ENCODE measurements around the gene CRACDL.

The CRACDL gene

GRCh38 chr2:98825404-98825803, 110.6 kb downstream of the CRACDL start:
- TF ChIP-seq GLIS3 (CRISPR knock-in tag; IDR thresholded peaks at IDR 0.05): no peak
- no peak for TF ChIP-seq ZC3H10 (CRISPR knock-in tag; IDR thresholded peaks at IDR 0.05)
- no peak for TF ChIP-seq OSR1 (CRISPR knock-in tag; IDR thresholded peaks at IDR 0.05)
- TF ChIP-seq TSHZ2 (CRISPR knock-in tag; IDR thresholded peaks at IDR 0.05): no peak
- TF ChIP-seq CSDC2 (CRISPR knock-in tag; IDR thresholded peaks at IDR 0.05): no peak
- no peak for TF ChIP-seq SNAI2 (CRISPR knock-in tag; IDR thresholded peaks at IDR 0.05)
- no peak for ATAC-seq

- no peak for TF ChIP-seq PPARA (CRISPR knock-in tag; IDR thresholded peaks at IDR 0.05; ENCODE audit: borderline replicate concordance)
- no peak for TF ChIP-seq BACH2 (CRISPR knock-in tag; IDR thresholded peaks at IDR 0.05; ENCODE audit: borderline replicate concordance)
- no peak for TF ChIP-seq TOX (CRISPR knock-in tag; IDR thresholded peaks at IDR 0.05; ENCODE audit: borderline replicate concordance)
- no peak for TF ChIP-seq OSR1 (CRISPR knock-in tag; IDR thresholded peaks at IDR 0.05)
- TF ChIP-seq POU6F1 (CRISPR knock-in tag; IDR thresholded peaks at IDR 0.05; ENCODE audit: borderline replicate concordance, low read depth): no peak
- no peak for TF ChIP-seq ISL1 (CRISPR knock-in tag; IDR thresholded peaks at IDR 0.05)
- ATAC-seq: no peak
Measured at GRCh38 chr2:98825020-98825350, 111.0 kb downstream of the CRACDL start.

GRCh38 chr2:98824256-98825019, 111.6 kb downstream of the CRACDL start:
- TF ChIP-seq BACH2 (CRISPR knock-in tag; IDR thresholded peaks at IDR 0.05; ENCODE audit: borderline replicate concordance) (no peak), ESRRG (CRISPR knock-in tag; IDR thresholded peaks at IDR 0.05) (no peak), ZFP30 (CRISPR knock-in tag; IDR thresholded peaks at IDR 0.05) (no peak)
- no peak for ATAC-seq

- ATAC-seq: no peak
- TF ChIP-seq TOX (CRISPR knock-in tag; IDR thresholded peaks at IDR 0.05; ENCODE audit: borderline replicate concordance) (no peak), ZNF70 (CRISPR knock-in tag; IDR thresholded peaks at IDR 0.05) (no peak), CREB5 (CRISPR knock-in tag; IDR thresholded peaks at IDR 0.05; ENCODE audit: low read depth) (no peak), ZFP30 (CRISPR knock-in tag; IDR thresholded peaks at IDR 0.05) (no peak), TCF4 (CRISPR knock-in tag; IDR thresholded peaks at IDR 0.05; ENCODE audit: borderline replicate concordance) (no peak), PATZ1 (CRISPR knock-in tag; IDR thresholded peaks at IDR 0.05; ENCODE audit: borderline replicate concordance) (no peak), ZNF565 (CRISPR knock-in tag; conservative IDR thresholded peaks at IDR 0.05; ENCODE audit: low read depth) (no peak), ZC3H10 (CRISPR knock-in tag; IDR thresholded peaks at IDR 0.05) (no peak), OSR1 (CRISPR knock-in tag; IDR thresholded peaks at IDR 0.05) (no peak), CSDC2 (CRISPR knock-in tag; IDR thresholded peaks at IDR 0.05) (no peak), SNAI2 (CRISPR knock-in tag; IDR thresholded peaks at IDR 0.05) (no peak), BACH2 (CRISPR knock-in tag; IDR thresholded peaks at IDR 0.05; ENCODE audit: borderline replicate concordance) (no peak), ZFP3 (CRISPR knock-in tag; IDR thresholded peaks at IDR 0.05) (no peak), POU6F1 (CRISPR knock-in tag; IDR thresholded peaks at IDR 0.05; ENCODE audit: borderline replicate concordance, low read depth) (no peak), ISL1 (CRISPR knock-in tag; IDR thresholded peaks at IDR 0.05) (no peak), TSHZ2 (CRISPR knock-in tag; IDR thresholded peaks at IDR 0.05) (no peak), RARB (CRISPR knock-in tag; IDR thresholded peaks at IDR 0.05) (no peak)
Measured at GRCh38 chr2:98823196-98824170, 112.5 kb downstream of the CRACDL start.

All from SK-N-SH treated with all-trans-retinoic acid at 6 μM for 48 hours (cell line).